GM21526 (cell line): ENCODE measurements around the gene NDUFB5.

ENCODE experiments used
- ATAC-seq: cut with Tn5 transposase; IDR thresholded peaks from one replicate; pipeline ENCODE4 v1.9.1; 2021; ENCODE audit warnings: moderate library complexity; ENCODE audit not compliant: unreplicated experiment, low FRiP score

The NDUFB5 gene

GRCh38 chr3:179673523-179673922 is 68.9 kb downstream of the NDUFB5 start:
- no peak for ATAC-seq

GRCh38 chr3:179676081-179676480 is 71.5 kb downstream of the NDUFB5 start:
- no peak for ATAC-seq
